Naive thymus-derived CD8-positive, alpha-beta T cell (primary cell): Measurements from ENCODE around the gene ALDH16A1. TPM values are rescaled to one million over a fixed set of nuclear protein-coding genes. Genes with fewer than 3 reads are reported as not detected.

Source experiments
- ATAC-seq, 2 donors: fragments of 150-1000 bp; cut with Tn5 transposase in 1 of 2; sonication (Bioruptor Pico), chemical (Tn5 transposase) in 1 of 2; 1 replicate in 1 of 2; 2 replicates in 1 of 2; pipeline ENCODE4 v1.10.0; 2021; ENCODE audit warnings: mild to moderate bottlenecking in 2 of 2, moderate library complexity in 2 of 2
- POLR2A ChIA-PET: fragments of 350-600 bp; sonication (Branson Sonifier 250); formaldehyde crosslinking; loops from one replicate; lab custom pipeline; 2021; ENCODE audit warnings: antibody characterized with exemption; lab: Charles Lee
- DNase-seq, 10 donors: peaks; one replicate each; pipeline versions ENCODE4 v3.0.0 to v3.0.0-alpha.2; 2020 to 2022
- H3K27ac Mint-ChIP-seq, 10 donors: one replicate each; pipeline ENCODE4 v1.8.0; 2020 to 2022; ENCODE audit warnings: mild to moderate bottlenecking in 10 of 10, mixed read lengths in 10 of 10, moderate library complexity in 4 of 10, inconsistent platforms in 1 of 10
- H3K27me3 Mint-ChIP-seq, 5 donors: one replicate each; pipeline ENCODE4 v1.8.0; 2021 to 2022; ENCODE audit warnings: mixed read lengths in 5 of 5
- H3K36me3 Mint-ChIP-seq, 3 donors: one replicate each; pipeline ENCODE4 v1.8.0; 2020 to 2022; ENCODE audit warnings: mixed read lengths in 3 of 3, mild to moderate bottlenecking in 2 of 3, inconsistent platforms in 1 of 3
- H3K4me1 Mint-ChIP-seq, 4 donors: one replicate each; pipeline ENCODE4 v1.8.0; 2021 to 2022; ENCODE audit warnings: mixed read lengths in 4 of 4
- H3K4me3 Mint-ChIP-seq, 10 donors: one replicate each; pipeline ENCODE4 v1.8.0; 2020 to 2022; ENCODE audit warnings: mild to moderate bottlenecking in 10 of 10, mixed read lengths in 10 of 10, moderate library complexity in 6 of 10, inconsistent platforms in 1 of 10
- H3K9me3 Mint-ChIP-seq, 9 donors: one replicate each; pipeline ENCODE4 v1.8.0; 2020 to 2022; ENCODE audit warnings: mixed read lengths in 9 of 9, mild to moderate bottlenecking in 3 of 9, inconsistent platforms in 1 of 9, moderate library complexity in 1 of 9
- polyA plus RNA-seq, 3 donors: library from polyadenylated mRNA; unstranded; fragments of 300-500 nt; fragmentation: Illumina TruSeq; gene quantifications; one replicate each; pipeline ENCODE4 v1.2.3, GENCODE V29; 2021
- total RNA-seq, 8 experiments: library from RNA in 2 of 8; stranded (reverse) in 2 of 8; gene quantifications; one replicate each; pipeline ENCODE4 v1.2.3 and lab custom pipeline; 2021 to 2026

The ALDH16A1 gene
- total and polyA plus RNA-seq, 5 experiments from 2014 or later: 28.3 to 44.4 (median 38.0) TPM

GRCh38 chr19:49425178-49425577 is 27.8 kb upstream of the ALDH16A1 start, which contains the start of gene GFY:
TSS of gene GFY (plus strand) at chr19:49425388. CDS start at chr19:49426431, 1,043 bp downstream.
- peaks cover 0 to 2% (median 0%) of the 10 kb centered on the region in 9 donors for H3K9me3 Mint-ChIP-seq
- peaks cover 55 to 100% (median 79%) of the 10 kb centered on the region in 5 donors for H3K27me3 Mint-ChIP-seq
- no peak for DNase-seq
- no peak for ATAC-seq
- peak within 1 kb of the TSS in 8 of 10 donors; percentile 43 to 81 (median 72) for H3K4me3 Mint-ChIP-seq
- peak within 1 kb of the TSS in 3 of 10 donors; percentile 2 to 67 (median 41) for H3K27ac Mint-ChIP-seq
- H3K4me1 Mint-ChIP-seq: peaks cover 52 to 72% (median 66%) of the 10 kb centered on the region in 4 donors
- H3K36me3 Mint-ChIP-seq: peaks cover 0 to 10% (median 4%) of the 10 kb centered on the region in 3 donors
- POLR2A ChIA-PET: interaction anchor here (0.6 to 3.1 kb wide), 3 partner anchors 14 to 130 kb away, joined by 3 to 11 read pairs (median 4); no protein-coding TSS in a partner anchor

- Mint-ChIP-seq H3K4me3 (peak overlapping the region in 7 of 10 donors; percentile 14 to 65 (median 61)), H3K36me3 (peaks cover 0 to 10% (median 4%) of the 10 kb centered on the region in 3 donors), H3K4me1 (peaks cover 54 to 69% (median 64%) of the 10 kb centered on the region in 4 donors), H3K27me3 (peaks cover 58 to 100% (median 77%) of the 10 kb centered on the region in 5 donors), H3K27ac (peak overlapping the region in 3 of 10 donors; percentile 2 to 67 (median 41)), H3K9me3 (no peaks in the 10 kb centered on the region)
- POLR2A ChIA-PET: interaction anchor here (0.6 to 3.1 kb wide), 4 partner anchors 9 to 125 kb away, joined by 3 to 11 read pairs (median 3); no protein-coding TSS in a partner anchor
- no peak for ATAC-seq
- DNase-seq: no peak
Observed at GRCh38 chr19:49425922-49426592, 27.0 kb upstream of the ALDH16A1 start.

GRCh38 chr19:49427339-49427738 is 25.7 kb upstream of the ALDH16A1 start:
- ATAC-seq (no peak), DNase-seq (no peak)
- H3K27ac Mint-ChIP-seq: peak overlapping the region in 3 of 10 donors; percentile 41 to 59 (median 47)
- peaks cover 50 to 64% (median 60%) of the 10 kb centered on the region in 4 donors for H3K4me1 Mint-ChIP-seq
- POLR2A ChIA-PET: interaction anchor here (0.7 to 1.4 kb wide), 4 partner anchors 9 to 21 kb away, joined by 3 to 6 read pairs (median 4); no protein-coding TSS in a partner anchor
- H3K4me3 Mint-ChIP-seq: peak overlapping the region in 6 of 10 donors; percentile 12 to 66 (median 34)
- peaks cover 57 to 97% (median 73%) of the 10 kb centered on the region in 5 donors for H3K27me3 Mint-ChIP-seq
- H3K9me3 Mint-ChIP-seq: peaks cover 0 to 5% (median 0%) of the 10 kb centered on the region in 9 donors
- peaks cover 0 to 11% (median 4%) of the 10 kb centered on the region in 3 donors for H3K36me3 Mint-ChIP-seq

GRCh38 chr19:49427855-49428546 is 25.0 kb upstream of the ALDH16A1 start:
- DNase-seq: peak in 3 of 10 donors; percentile 25 to 39 (median 37)

GRCh38 chr19:49428547-49429451 is 24.2 kb upstream of the ALDH16A1 start:
- no peak for DNase-seq
- Mint-ChIP-seq H3K27me3 (peaks cover 60 to 97% (median 73%) of the 10 kb centered on the region in 5 donors), H3K27ac (peak overlapping the region in 1 of 10 donors; percentile 53), H3K36me3 (peaks cover 0 to 11% (median 4%) of the 10 kb centered on the region in 3 donors), H3K4me1 (peaks cover 44 to 64% (median 56%) of the 10 kb centered on the region in 4 donors), H3K4me3 (peak overlapping the region in 9 of 10 donors; percentile 29 to 75 (median 60)), H3K9me3 (peaks cover 0 to 5% (median 0%) of the 10 kb centered on the region in 9 donors)
- POLR2A ChIA-PET: interaction anchor here (1.4 to 2.1 kb wide), 2 partner anchors 11 to 14 kb away, joined by 3 to 7 read pairs; no protein-coding TSS in a partner anchor
- ATAC-seq: no peak

More at GRCh38 chr19:49427855-49428546, 25.0 kb upstream of the ALDH16A1 start:
- Mint-ChIP-seq H3K36me3 (peaks cover 0 to 11% (median 4%) of the 10 kb centered on the region in 3 donors), H3K9me3 (peaks cover 0 to 5% (median 0%) of the 10 kb centered on the region in 9 donors), H3K27me3 (peaks cover 57 to 97% (median 72%) of the 10 kb centered on the region in 5 donors), H3K27ac (peak overlapping the region in 3 of 10 donors; percentile 7 to 59 (median 53)), H3K4me3 (peak overlapping the region; percentile 50 to 75 (median 62)), H3K4me1 (peaks cover 46 to 62% (median 56%) of the 10 kb centered on the region in 4 donors)
- ATAC-seq: peak; percentile 48 to 52
- POLR2A ChIA-PET: interaction anchor here (0.7 to 1.4 kb wide), 4 partner anchors 10 to 21 kb away, joined by 3 to 6 read pairs (median 4); no protein-coding TSS in a partner anchor

GRCh38 chr19:49430172-49430677 is 22.8 kb upstream of the ALDH16A1 start:
- Mint-ChIP-seq H3K27me3 (peaks cover 57 to 92% (median 73%) of the 10 kb centered on the region in 5 donors), H3K9me3 (peaks cover 0 to 5% (median 0%) of the 10 kb centered on the region in 9 donors), H3K4me3 (no peak overlapping the region), H3K4me1 (peaks cover 36 to 55% (median 49%) of the 10 kb centered on the region in 4 donors), H3K36me3 (peaks cover 0 to 14% (median 4%) of the 10 kb centered on the region in 3 donors), H3K27ac (peak overlapping the region in 1 of 10 donors; percentile 14)
- ATAC-seq (no peak), DNase-seq (no peak)
- POLR2A ChIA-PET: interaction anchor here (2.1 kb wide), 1 partner anchor 12 kb away, joined by 7 read pairs; no protein-coding TSS in a partner anchor

GRCh38 chr19:49430678-49431329 is 22.2 kb upstream of the ALDH16A1 start:
- H3K4me3 Mint-ChIP-seq: peak overlapping the region in 1 of 10 donors; percentile 51
- peaks cover 36 to 51% (median 48%) of the 10 kb centered on the region in 4 donors for H3K4me1 Mint-ChIP-seq
- peak overlapping the region in 1 of 10 donors; percentile 52 for H3K27ac Mint-ChIP-seq
- POLR2A ChIA-PET: interaction anchor here (0.6 to 2.1 kb wide), 2 partner anchors 12 to 34 kb away, joined by 4 to 7 read pairs; no protein-coding TSS in a partner anchor
- ATAC-seq: peak in 1 of 2 donors; percentile 39
- no peak for DNase-seq
- H3K9me3 Mint-ChIP-seq: peaks cover 0 to 5% (median 0%) of the 10 kb centered on the region in 9 donors
- peaks cover 0 to 14% (median 4%) of the 10 kb centered on the region in 3 donors for H3K36me3 Mint-ChIP-seq
- H3K27me3 Mint-ChIP-seq: peaks cover 55 to 92% (median 73%) of the 10 kb centered on the region in 5 donors

- POLR2A ChIA-PET: interaction anchor here (0.6 to 0.8 kb wide), 2 partner anchors 35 to 39 kb away, joined by 3 to 4 read pairs; no protein-coding TSS in a partner anchor
- Mint-ChIP-seq H3K4me1 (peaks cover 38 to 51% (median 48%) of the 10 kb centered on the region in 4 donors), H3K27ac (no peak overlapping the region), H3K27me3 (peaks cover 57 to 92% (median 73%) of the 10 kb centered on the region in 5 donors), H3K4me3 (no peak overlapping the region), H3K9me3 (peaks cover 0 to 5% (median 0%) of the 10 kb centered on the region in 9 donors), H3K36me3 (peaks cover 0 to 15% (median 4%) of the 10 kb centered on the region in 3 donors)
- ATAC-seq: no peak
- peak in 3 of 10 donors; percentile 29 to 47 (median 39) for DNase-seq
Observed at GRCh38 chr19:49431330-49431749, 21.7 kb upstream of the ALDH16A1 start.

GRCh38 chr19:49432141-49433073 is 20.6 kb upstream of the ALDH16A1 start:
- DNase-seq: peak in 1 of 10 donors; percentile 25
- Mint-ChIP-seq H3K27ac (no peak overlapping the region), H3K27me3 (peaks cover 53 to 92% (median 72%) of the 10 kb centered on the region in 5 donors), H3K4me1 (peaks cover 31 to 49% (median 45%) of the 10 kb centered on the region in 4 donors), H3K36me3 (peaks cover 0 to 9% (median 4%) of the 10 kb centered on the region in 3 donors), H3K9me3 (peaks cover 0 to 5% (median 0%) of the 10 kb centered on the region in 9 donors), H3K4me3 (peak overlapping the region in 5 of 10 donors; percentile 24 to 57 (median 50))
- peak; percentile 44 to 59 for ATAC-seq
- POLR2A ChIA-PET: interaction anchor here (0.8 to 1.1 kb wide), 2 partner anchors 23 to 38 kb away, joined by 3 to 4 read pairs; no protein-coding TSS in a partner anchor
